Activated naive CD4-positive, alpha-beta T cell treated with anti-CD3 and anti-CD28 coated beads, Interleukin-2, amount 50 U/mL, for 72 hours (primary cell): Measurements from ENCODE around the gene MSX1. TPM values are rescaled to one million over a fixed set of nuclear protein-coding genes. Genes with fewer than 3 reads are reported as not detected.

Experiments used
- ATAC-seq, 2 donors: fragments of 150-1000 bp; cut with Tn5 transposase; 2 replicates each; pipeline ENCODE4 v1.10.0; 2021; ENCODE audit warnings: mild to moderate bottlenecking in 2 of 2, moderate library complexity in 2 of 2
- DNase-seq, 2 donors: peaks; one replicate each; pipeline ENCODE4 v3.0.0; 2021 to 2022; ENCODE audit warnings: low spot score in 2 of 2
- H3K27ac Mint-ChIP-seq, 2 donors: one replicate each; pipeline ENCODE4 v1.8.0; 2022; ENCODE audit warnings: mild to moderate bottlenecking in 2 of 2, mixed read lengths in 2 of 2
- H3K36me3 Mint-ChIP-seq, 2 donors: one replicate each; pipeline ENCODE4 v1.8.0; 2022; ENCODE audit warnings: mixed read lengths in 2 of 2
- H3K9me3 Mint-ChIP-seq, 2 donors: one replicate each; pipeline ENCODE4 v1.8.0; 2022; ENCODE audit warnings: mixed read lengths in 2 of 2
- total RNA-seq, 2 donors: library from RNA; stranded (reverse); gene quantifications; one replicate each; pipeline ENCODE4 v1.2.3, GENCODE V29; 2022

Gene MSX1
- total RNA-seq, 2 donors from 2014 or later, result not detected

- H3K36me3 Mint-ChIP-seq, result peaks cover 0 to 7% of the 10 kb centered on the region in 2 donors
- no peak overlapping the region for H3K27ac Mint-ChIP-seq
- DNase-seq (no peak), ATAC-seq (no peak)
- peaks cover 7 to 13% of the 10 kb centered on the region in 2 donors for H3K9me3 Mint-ChIP-seq
Measured at GRCh38 chr4:4836044-4836443, 23.4 kb upstream of the MSX1 start.

DNA sequence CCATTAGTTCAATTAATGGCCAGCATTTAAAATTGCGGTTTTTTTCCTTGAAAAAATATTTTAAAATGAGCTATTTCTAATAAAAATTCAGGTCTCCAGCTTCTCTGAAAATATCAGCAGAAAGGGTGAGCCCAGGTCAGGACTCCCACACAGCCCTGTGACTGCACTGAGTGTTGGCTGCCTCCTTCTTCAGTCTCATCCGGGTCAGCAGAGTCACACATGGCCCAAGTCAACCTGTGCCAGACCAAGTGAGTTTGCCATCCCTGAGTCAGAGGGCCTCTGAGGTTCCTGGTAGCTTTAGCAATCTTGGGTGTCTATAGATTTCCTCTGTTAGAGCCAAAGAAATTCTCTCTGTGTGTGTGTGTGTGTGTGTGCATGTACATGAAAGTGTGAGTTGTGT lies 22.1 kb upstream of the MSX1 start:
- Mint-ChIP-seq H3K9me3 (peaks cover 7 to 13% of the 10 kb centered on the region in 2 donors), H3K36me3 (peaks cover 0 to 7% of the 10 kb centered on the region in 2 donors), H3K27ac (no peak overlapping the region)
- DNase-seq, result no peak
- ATAC-seq, result no peak

DNA sequence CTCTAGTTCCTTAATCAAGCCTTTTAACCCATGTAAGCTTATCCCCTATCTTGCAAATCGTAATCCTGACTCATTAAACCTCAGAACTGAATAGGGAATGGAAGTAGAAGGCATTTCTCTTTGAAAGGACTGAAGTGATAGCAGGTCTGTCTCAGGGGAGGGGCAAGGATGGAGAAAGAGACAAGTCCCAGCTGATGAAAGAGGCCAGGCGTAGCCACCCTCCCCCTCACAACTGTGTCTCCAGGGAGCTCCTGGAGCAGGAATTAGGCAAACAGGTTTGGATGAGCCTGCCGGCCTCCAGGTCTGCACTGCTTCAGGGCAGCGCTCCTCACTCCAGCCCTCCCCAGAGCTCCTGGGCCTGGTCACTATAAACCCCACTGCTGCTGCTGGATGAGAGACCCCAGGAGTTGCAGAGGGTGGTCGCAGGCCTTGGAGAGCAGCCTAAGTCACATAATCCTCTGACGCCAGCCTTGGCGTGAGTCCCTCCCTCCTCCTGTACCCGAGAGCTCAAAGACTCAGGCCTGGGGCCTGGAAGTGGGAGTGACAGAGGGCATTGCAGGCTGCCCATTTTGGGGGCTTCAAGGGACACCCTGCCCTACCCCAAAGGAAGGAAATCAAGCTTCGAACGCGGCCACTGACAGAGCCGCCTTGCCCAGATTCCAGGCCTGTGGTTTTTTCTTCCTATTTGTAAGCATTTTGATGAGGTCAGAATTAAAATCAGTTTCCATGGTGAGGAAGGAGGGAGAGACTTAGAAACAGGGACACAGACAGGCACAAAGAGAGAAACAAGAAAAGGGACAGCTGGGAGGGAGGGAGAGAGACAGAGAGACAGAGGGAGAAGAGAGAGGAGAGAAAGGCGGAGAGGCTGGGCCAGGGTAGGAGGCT lies 21.2 kb upstream of the MSX1 start:
- Mint-ChIP-seq H3K36me3 (peaks cover 0 to 7% of the 10 kb centered on the region in 2 donors), H3K27ac (no peak overlapping the region), H3K9me3 (peaks cover 7 to 13% of the 10 kb centered on the region in 2 donors)
- DNase-seq (no peak), ATAC-seq (no peak)

- peaks cover 0 to 4% of the 10 kb centered on the region in 2 donors for H3K36me3 Mint-ChIP-seq
- peaks cover 7% of the 10 kb centered on the region in 2 donors for H3K9me3 Mint-ChIP-seq
- H3K27ac Mint-ChIP-seq, result no peak overlapping the region
- no peak for ATAC-seq
- no peak for DNase-seq
Measured at GRCh38 chr4:4838936-4839810, 20.3 kb upstream of the MSX1 start.

- peaks cover 1 to 3% of the 10 kb centered on the region in 2 donors for H3K9me3 Mint-ChIP-seq
- ATAC-seq (no peak), DNase-seq (no peak)
- peaks cover 0 to under 1% of the 10 kb centered on the region in 2 donors for H3K36me3 Mint-ChIP-seq
- no peak overlapping the region for H3K27ac Mint-ChIP-seq
Measured at GRCh38 chr4:4840351-4840750, 19.1 kb upstream of the MSX1 start.

DNA sequence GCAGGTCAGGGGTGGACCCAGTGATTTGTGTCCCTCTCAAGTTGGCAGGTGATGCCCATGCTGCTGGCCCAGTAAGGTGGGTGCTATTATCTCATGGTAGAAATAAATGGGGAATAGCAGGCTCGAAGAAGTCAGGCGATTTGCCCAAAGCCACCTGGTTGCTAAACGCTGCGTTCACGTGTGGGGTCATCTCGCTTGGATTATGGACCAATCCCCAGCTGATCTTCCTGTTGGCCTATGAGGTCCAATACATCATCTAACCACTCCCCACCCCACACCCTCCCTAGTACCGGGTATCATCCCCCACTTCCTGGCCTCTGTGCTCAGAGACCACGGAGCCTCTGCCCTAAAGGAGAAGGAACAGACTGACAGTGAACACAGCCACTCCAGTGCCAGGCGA lies 18.3 kb upstream of the MSX1 start:
- H3K9me3 Mint-ChIP-seq, result peaks cover 0 to 3% of the 10 kb centered on the region in 2 donors
- no peaks in the 10 kb centered on the region for H3K36me3 Mint-ChIP-seq
- no peak for ATAC-seq
- no peak overlapping the region for H3K27ac Mint-ChIP-seq
- DNase-seq, result no peak

- ATAC-seq (peak in 1 of 2 donors; percentile 59), DNase-seq (no peak)
- Mint-ChIP-seq H3K9me3 (no peaks in the 10 kb centered on the region), H3K27ac (no peak overlapping the region), H3K36me3 (no peaks in the 10 kb centered on the region)
Measured at GRCh38 chr4:4842476-4843441, 16.7 kb upstream of the MSX1 start.

DNA sequence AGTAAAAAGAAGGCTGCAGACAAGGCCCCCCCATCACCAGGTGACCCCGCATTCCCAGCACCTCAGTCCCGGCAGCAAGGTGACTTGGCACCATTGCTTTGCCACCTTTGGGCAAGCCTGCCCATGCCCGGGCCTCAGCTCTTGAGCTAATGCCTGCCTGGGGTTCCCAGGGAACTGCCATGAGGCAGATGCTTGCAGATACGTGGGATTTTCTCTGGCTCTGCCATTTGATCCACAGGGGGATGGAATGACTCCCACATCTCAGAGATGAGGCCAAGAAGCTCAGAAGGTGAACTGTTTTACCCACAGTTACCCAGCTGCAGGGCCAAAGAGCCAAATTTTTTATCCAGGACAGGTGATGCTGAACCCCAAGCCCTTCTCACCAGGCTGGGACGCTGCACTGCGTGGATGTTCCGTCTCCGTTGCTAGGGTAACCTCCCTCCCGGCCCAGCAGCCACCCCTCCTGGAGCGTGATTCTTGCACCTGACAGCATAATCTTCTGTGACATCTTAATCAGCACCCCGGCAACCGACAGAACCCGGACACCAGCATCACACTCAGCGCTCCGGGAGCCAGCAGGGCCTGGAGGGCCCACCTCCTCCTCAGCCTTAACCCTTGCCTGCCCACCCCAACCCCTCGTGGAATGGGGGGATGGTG lies 15.7 kb upstream of the MSX1 start:
- ATAC-seq, result no peak
- H3K36me3 Mint-ChIP-seq, result no peaks in the 10 kb centered on the region

DNA sequence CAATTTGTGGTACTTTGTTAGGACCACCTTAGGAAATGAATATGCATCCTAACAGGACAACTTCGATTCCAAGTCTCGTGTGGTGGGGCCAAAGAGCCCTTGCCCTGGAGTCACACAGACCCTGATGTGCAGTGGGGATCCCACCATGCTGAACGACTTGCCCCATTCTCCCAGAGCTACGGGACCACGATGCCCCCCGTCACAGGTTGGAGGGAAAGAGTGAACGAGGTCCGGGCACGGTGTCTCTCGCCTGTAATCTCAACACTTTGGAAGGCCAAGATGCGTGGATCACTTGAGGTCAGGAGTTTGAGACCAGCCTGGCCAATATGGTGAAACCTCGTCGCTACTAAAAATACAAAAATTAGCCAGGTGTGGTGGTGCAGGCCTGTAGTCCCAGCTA lies 14.4 kb upstream of the MSX1 start:
- peak overlapping the region in 1 of 2 donors; percentile 65 for H3K27ac Mint-ChIP-seq
- H3K36me3 Mint-ChIP-seq, result no peaks in the 10 kb centered on the region
- ATAC-seq (no peak), DNase-seq (no peak)
- H3K9me3 Mint-ChIP-seq, result no peaks in the 10 kb centered on the region

More for the DNA sequence above, 15.7 kb upstream of the MSX1 start:
- no peak for DNase-seq
- Mint-ChIP-seq H3K9me3 (no peaks in the 10 kb centered on the region), H3K27ac (no peak overlapping the region)

DNA sequence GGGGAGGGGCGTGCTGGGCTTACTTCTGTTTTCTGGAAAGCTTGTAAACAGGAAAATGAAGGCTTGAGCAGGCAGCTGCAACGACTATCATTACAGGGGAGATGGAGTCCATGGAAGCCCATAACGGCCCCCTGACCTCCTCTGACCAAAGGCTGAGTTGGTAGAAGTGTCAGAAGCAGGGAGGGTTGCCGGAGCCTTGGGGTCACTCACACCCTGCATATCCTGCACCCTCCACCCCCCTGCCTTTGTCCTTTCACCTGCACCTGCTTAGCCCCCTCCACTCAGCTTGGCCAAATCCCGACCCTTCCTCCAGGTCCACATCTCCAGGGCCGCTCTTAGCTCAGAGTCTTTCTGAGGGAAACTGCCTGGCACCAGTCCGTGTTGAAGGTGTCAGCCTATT lies 12.5 kb upstream of the MSX1 start:
- no peaks in the 10 kb centered on the region for H3K36me3 Mint-ChIP-seq

GRCh38 chr4:4848540-4848939 lies 10.9 kb upstream of the MSX1 start:
- H3K36me3 Mint-ChIP-seq, result peaks cover 0 to 4% of the 10 kb centered on the region in 2 donors
- ATAC-seq (no peak), DNase-seq (no peak)
- no peak overlapping the region for H3K27ac Mint-ChIP-seq
- no peaks in the 10 kb centered on the region for H3K9me3 Mint-ChIP-seq

More for the DNA sequence above, 12.5 kb upstream of the MSX1 start:
- no peaks in the 10 kb centered on the region for H3K9me3 Mint-ChIP-seq
- no peak for ATAC-seq
- no peak for DNase-seq
- H3K27ac Mint-ChIP-seq, result no peak overlapping the region

DNA sequence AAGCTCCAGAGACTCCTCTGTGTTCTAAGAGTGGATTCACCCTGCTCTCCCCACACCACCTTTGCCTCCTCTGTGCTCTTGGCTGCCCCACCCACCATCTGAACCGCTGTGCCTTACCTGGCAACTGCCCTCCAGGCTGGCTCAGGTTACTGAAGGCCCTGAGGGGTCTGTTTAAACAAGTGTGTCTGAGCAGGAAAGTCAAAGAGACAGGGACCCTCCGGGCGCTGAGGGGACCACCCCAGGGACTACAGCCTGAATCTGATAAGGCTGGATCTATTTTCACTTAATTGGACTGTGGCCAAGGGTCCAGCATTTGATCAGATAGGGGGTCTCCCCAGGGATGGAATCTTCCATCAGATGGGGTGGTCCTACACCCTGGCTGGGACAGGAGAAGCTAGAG lies 10.4 kb upstream of the MSX1 start:
- no peak overlapping the region for H3K27ac Mint-ChIP-seq
- DNase-seq (no peak), ATAC-seq (no peak)
- H3K9me3 Mint-ChIP-seq, result no peaks in the 10 kb centered on the region
- H3K36me3 Mint-ChIP-seq, result peaks cover 0 to 6% of the 10 kb centered on the region in 2 donors

DNA sequence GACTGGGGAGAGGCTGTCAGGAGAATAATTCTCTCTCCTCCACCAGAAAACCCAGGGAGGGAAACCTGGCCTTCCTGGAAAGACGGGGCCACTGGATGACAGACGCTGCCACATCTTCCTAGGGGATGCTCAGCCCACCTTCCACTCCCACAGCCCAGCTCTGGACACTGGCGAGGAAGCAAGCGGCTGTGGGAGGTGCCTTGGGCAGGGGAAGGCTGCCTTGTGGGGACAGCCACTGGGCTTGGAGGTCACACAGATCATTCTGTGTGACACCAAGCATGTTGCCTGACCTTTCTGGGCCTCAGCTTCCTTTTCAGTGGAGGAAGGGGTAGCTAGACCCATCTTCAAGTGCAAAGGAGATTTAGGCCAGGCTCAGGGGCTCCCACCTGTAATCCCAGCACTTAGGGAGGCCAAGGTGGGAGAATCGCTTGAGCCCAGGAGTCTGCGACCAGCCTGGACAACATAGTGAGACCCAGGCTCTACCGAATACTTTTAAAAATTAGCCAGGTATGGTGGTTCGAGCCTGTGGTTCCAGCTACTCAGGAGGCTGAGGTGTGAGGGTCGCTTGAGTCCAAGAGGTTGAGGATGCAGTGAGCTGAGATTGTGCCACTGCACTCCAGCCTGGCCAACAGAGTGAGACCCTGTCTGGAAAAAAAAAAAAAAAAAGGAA lies 9.8 kb upstream of the MSX1 start:
- Mint-ChIP-seq H3K36me3 (peaks cover 0 to 6% of the 10 kb centered on the region in 2 donors), H3K27ac (no peak overlapping the region), H3K9me3 (no peaks in the 10 kb centered on the region)
- DNase-seq (no peak), ATAC-seq (no peak)

DNA sequence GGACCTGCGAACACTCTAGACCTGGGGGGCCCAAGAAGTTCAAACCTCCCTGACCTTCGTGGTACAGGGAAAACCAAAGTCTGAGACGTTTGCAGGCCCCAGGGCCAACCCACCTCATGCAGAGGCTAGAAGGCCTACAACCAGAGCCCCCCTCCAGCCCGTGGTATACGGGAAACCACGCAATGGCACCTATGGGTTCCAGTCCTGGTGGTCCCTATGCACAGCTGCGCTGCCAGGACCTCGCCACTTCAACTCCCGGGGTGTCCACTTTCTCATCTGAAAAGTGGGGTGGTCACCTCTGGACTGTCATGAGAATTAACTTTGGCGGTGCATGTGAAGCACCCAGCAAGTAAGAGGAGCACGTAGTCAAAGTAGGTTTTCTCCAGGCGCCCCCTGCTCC lies 8.4 kb upstream of the MSX1 start:
- ATAC-seq (no peak), DNase-seq (no peak)
- Mint-ChIP-seq H3K9me3 (no peaks in the 10 kb centered on the region), H3K27ac (no peak overlapping the region), H3K36me3 (peaks cover 0 to 10% of the 10 kb centered on the region in 2 donors)

DNA sequence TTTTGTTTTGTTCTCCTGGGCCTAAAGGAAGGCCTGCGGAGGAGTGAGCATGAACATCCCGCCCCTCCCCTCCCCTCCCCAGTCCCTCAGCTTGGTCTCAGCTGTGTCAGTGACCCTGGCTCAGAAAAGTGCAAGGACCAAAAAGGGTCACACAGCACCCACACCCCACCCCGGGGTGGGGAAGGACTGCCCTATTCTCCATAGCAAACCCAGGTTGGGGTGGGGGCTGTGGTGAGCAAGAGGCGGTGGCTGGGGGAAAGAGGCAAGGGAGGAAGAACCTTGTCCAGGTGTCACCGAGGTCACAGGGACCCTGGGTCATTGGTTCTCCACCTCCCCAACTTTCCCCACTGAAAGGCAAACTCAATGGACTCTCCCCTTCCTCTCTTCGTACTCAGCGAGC lies 7.6 kb upstream of the MSX1 start:
- Mint-ChIP-seq H3K27ac (no peak overlapping the region), H3K36me3 (peaks cover 0 to 10% of the 10 kb centered on the region in 2 donors), H3K9me3 (no peaks in the 10 kb centered on the region)
- DNase-seq (no peak), ATAC-seq (no peak)
